HG03520 (cell line): Measurements from ENCODE around the gene EMILIN1.
A peak's percentile ranks its signal among the peaks of the same experiment; 100 is the strongest.
"Not testable (repeated sequence)": the region's sequence is repeated elsewhere in the genome, so short reads cannot be mapped to it uniquely, and the experiment has no call there.

Experiments
- ATAC-seq: cut with Tn5 transposase; IDR thresholded peaks from one replicate; pipeline ENCODE4 v1.9.1; 2021; ENCODE audit warnings: mild to moderate bottlenecking, moderate library complexity; ENCODE audit not compliant: unreplicated experiment

Gene EMILIN1

DNA sequence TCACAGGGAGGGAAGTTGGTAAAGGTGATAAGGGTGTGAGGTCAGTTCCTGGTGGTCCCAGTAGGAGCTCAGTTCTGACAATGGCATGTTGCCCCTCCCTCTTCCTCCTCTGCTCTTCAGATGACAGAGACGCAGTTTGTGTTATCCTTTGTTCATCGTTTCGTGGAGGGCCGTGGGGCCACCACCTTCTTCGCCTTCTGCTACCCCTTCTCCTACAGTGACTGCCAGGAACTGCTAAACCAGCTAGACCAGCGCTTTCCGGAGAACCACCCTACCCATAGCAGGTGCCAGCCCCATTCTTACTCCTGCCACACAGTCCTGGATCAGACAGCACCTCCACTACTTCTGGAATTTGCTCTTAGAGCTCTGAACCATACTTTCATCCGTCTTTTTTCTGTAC lies 24.6 kb upstream of the EMILIN1 start:
- no peak for ATAC-seq

GRCh38 chr2:27054721-27055120 lies 23.7 kb upstream of the EMILIN1 start:
- no peak for ATAC-seq

DNA sequence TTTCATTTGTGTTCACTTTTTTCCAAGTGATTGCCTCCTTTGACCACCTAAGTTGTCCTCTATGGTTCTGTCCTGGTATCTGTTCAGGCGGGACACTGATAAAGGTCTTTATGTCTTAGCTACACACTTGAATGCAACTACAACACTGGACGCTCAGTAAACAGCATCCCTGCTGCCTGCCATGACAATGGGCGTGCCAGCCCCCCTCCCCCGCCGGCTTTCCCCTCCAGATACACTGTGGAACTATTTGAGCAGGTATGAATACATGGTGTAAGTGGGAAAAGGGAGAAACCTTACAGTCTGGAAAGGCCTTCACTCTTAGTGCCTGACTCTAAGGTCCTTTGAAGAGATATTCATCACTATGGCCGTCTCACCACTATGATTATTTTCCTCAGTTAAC lies 21.2 kb upstream of the EMILIN1 start:
- no peak for ATAC-seq

DNA sequence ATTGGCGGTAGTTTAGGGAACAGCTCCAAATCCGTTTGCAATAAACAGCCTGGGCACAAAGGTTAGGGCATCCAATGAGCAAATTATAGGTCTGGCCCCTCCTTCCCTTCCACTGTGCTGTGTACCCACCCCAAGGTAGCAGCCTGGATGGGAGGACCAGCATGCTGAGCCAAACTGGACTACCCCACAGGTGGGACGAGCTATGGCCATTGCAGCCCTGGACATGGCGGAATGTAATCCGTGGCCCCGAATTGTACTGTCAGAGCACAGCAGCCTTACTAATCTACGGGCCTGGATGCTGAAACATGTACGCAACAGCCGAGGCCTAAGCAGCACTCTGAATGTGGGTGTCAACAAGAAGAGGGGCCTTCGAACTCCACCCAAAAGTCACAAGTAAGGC lies 20.2 kb upstream of the EMILIN1 start:
- no peak for ATAC-seq

DNA sequence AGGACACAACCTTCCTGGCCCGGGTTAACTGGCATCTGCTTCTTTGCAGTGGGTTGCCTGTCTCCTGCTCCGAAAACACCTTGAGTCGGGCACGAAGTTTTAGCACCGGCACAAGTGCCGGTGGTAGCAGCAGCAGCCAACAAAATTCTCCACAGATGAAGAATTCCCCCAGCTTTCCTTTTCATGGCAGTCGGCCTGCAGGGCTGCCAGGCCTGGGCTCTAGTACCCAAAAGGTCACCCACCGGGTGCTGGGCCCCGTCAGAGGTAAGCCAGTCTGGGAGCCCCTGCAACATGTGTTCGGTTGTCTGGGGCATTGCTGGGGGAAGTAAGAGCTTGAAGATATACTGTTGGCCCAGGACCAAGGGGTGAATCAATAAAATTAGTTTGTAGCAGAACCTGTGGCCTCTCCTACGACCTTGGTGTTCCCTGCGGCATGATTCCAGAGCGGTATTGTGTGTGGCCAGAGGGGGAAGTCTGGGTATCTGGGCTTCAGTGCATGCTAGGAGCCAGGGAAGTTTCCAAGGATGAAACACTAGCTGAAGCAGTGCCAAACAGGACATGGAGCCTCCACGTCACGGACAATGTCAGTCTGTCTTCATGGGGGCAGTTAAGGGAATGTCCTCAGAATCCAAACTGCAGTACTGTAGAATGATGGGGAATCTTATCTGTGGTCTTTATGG lies 19.1 kb upstream of the EMILIN1 start:
- ATAC-seq = no peak

DNA sequence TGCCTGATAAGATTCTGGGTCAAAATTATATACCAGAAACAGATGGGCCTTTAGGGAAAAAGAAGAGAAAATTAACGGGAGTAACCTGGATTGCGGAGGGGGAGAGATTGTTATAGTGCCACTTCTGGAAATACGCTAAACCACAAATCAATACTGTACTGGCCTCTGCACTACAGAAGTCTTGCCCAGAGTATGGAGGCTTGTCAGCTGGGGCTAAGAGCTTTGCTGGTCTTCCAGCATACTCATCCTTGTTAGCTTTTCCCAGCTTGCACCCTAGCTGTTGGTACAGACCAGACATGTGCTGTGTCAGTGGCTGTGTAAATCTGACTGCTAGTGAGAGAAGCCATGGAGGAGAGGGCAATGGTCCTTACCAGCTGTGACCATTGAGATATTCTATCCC lies 18.1 kb upstream of the EMILIN1 start:
- ATAC-seq = no peak

DNA sequence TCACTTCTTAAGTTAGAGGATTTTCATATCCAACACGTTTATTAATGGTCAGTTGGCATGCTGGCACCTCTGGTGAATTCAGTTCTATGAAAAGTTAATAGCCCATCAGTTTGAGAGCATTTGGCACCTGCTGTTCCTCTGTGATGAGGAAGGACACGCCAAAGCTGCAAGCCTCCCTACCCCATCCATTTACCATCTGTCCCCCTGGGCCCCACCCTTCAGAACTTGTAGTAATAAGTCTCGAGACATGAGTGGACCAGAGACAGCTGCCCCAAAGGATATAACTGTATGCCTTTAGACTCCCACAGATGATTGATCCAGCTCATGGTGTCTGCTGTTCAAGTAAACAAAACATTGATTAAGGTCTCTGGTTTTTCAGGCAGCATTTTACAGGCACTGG lies 13.3 kb upstream of the EMILIN1 start:
- ATAC-seq = no peak

- ATAC-seq = no peak
Measured at GRCh38 chr2:27067385-27067784, 11.0 kb upstream of the EMILIN1 start.

DNA sequence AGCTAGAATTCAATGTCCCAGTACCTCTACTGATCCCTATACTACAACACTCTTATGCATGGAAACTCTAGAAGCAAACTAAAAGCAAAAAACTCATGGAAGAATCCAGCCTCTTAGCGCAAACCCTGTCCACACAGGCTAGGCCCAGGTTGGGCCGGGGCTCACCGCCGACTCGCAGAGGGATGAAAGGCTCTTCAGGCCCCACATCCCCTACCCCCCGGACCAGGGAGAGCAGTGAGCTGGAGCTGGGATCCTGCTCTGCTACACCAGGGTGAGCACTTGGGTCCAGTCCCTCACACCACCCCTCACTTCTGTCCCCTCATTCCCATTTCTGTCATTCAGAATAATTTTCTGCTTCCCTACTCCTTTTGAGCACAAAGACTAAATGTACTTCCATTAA lies 9.0 kb upstream of the EMILIN1 start:
- no peak for ATAC-seq

DNA sequence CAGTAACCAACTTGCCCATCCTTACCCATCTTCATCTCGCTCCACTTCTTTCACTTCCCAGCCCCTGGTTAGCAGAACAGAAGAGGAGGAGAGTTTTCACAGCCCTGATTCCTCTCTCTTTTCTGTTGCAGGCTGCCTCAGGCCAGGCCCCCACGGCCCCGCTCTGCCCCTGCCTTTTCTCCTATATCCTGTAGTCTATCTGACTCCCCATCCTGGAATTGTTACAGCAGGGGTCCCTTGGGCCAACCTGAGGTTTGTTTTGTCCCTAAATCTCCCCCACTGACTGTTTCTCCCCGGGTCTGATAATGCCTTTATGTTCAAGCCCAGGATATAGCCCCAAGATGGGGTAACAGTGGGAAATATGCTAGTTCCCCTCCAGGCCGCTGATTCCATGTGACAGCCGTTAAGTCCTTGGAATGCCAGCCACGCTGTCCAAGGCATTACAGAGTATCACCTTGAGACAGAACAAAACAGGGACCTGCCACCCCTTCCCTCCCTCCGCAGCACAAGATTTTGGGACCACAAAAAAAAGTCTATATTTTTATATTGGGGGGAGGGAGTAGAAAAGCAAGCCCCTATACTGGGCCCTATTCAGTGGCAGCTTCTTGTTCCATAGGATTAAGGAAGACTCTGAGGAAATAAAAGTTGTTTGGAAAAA lies 8.3 kb upstream of the EMILIN1 start:
- no peak for ATAC-seq

DNA sequence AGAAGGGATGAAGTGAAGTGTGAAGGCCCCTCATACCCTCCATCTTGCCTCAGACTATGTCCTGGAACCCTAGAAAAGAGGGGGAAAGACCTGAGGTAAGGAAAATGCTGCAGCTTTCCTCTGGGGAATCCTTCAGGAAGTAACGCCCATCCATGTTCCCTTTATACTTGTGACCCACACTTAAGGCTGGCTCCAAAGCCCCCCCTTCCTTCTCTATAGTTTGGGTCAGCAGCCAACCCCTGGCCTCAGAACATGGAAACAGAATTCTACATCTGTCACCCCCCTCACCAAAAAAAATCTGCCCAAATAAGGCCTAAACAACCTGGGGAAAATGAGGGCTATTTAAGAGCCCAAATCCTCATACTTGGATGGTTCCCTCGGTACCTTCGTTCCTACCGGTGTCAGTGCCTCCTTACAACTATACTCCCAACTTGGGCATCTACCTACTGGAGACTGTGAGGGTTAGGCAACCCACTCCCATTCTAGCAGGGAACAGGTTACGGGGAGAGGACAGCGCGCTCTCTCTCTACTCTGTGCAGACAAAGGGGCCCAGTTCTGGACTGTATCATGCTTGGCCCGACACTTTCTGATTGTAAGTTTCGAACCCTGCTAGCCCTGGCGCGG lies 7.7 kb upstream of the EMILIN1 start:
- no peak for ATAC-seq

GRCh38 chr2:27071277-27071989 lies 7.0 kb upstream of the EMILIN1 start, which contains the start of gene OST4:
TSS of gene OST4 (minus strand) at chr2:27071654.
- ATAC-seq = peak; percentile 75

DNA sequence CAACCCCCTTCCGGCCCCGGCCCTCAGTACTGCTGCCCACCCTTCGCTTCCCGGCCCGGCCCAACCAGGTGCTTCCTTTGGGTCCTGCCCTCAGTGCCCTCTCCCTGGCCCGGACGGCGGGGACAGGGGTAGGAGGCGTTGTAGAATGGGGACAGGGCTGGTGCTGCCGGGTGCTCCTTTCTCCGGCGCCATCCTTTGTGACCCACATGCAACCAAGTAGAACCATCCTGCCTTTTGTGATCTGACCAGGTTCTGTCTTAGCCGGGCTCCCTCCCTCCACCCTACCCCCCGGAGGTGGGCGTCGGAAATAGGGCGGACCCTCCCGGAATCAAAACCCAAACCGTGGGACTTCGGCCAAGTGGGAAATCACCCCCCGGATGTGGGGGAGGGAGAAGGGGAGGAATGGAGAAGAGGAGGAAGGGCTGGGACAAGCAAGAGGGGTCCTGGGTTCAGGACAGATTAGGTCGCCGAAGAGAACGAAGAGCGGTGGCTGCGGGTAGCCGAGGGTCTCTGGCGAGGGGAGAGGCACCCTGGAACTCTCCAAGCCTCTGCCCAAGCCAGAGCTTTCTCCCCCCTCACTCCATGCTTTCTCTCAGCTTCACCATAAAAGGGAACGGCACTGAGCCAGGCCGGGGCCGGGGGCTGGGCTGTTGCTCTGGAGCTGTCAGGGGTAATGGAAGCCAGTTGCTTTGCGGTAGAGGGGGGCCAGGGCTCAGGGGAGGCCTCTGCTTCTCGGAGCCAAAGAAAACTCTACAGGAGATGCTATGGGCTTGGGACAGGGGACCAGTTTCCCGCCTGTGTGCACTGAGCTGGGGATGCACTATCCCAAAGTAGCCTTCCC lies 6.2 kb upstream of the EMILIN1 start:
- no peak for ATAC-seq

DNA sequence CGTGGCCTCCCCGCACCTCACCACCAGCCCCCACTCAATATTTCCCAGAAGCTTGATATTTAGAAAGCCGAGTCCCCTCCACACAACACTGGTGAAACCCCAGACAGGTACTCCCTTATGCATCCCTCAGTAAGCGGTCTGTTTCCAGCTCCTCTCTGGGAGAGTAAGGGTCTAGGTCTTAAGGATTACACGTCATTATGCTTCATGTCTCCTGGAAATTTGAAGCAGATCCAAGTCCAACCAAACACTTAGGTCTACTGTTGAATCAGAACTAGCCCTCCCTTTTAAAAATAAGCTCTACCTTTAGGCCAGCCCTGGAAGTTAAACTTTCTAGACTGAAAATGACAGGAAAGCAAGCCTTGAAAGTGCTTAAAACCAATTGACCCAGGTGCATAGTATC lies 5.5 kb upstream of the EMILIN1 start:
- no peak for ATAC-seq

DNA sequence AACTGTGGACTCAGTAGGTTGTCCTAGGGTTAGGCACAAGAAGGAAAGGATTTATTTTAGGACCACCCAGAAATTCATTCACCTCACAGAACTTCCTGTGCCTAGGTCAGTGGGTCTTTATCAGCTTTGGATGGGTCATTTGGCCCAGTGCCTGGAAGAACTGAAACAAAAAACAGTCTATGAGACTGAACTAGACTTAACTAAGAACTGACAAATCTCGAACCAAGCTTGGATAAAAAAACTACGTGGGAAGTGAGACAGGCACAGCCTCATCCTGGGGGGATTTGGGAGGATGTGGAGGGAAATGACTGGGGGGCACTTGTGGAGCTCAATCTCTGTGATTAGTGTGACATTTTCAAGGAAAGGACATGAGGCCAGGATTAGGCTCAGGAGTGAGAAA lies 4.6 kb upstream of the EMILIN1 start:
- no peak for ATAC-seq

- no peak for ATAC-seq
Measured at GRCh38 chr2:27074738-27075565, 3.5 kb upstream of the EMILIN1 start.

GRCh38 chr2:27075566-27075871 lies 2.9 kb upstream of the EMILIN1 start:
- ATAC-seq = not testable (repeated sequence)

GRCh38 chr2:27076323-27076722 lies 2.1 kb upstream of the EMILIN1 start:
- no peak for ATAC-seq

GRCh38 chr2:27077231-27077630 lies 1.2 kb upstream of the EMILIN1 start:
- ATAC-seq = no peak
